Measurements from ENCODE around the gene ELMO1. TPM values are rescaled to one million over a fixed set of nuclear protein-coding genes. Genes with fewer than 3 reads are reported as not detected.
A peak's percentile ranks its signal among the peaks of the same experiment; 100 is the strongest.

ELMO1 gene
- total and polyA plus RNA-seq, 2 experiments from 2014 or later: 6.5 to 24.9 TPM

DNA sequence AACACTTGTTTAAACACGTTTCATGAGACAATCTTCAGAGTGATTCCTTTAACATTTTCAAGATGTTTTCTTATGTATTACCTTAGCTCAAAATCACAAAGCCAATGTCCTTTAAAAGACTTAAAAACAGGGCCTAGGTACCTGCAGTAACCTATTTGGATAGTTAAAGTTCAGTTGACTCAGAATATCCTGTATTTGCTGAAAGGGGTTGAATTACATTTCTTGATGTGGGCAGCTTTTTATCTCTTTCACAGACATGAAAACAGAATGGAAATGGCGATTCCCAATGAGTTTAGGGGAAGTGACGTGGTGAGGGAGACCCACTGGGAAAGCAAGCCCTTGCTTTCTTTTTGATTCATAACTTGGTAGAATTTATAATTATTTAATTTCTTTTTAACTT lies 400.0 kb downstream of the ELMO1 start:
- Mint-ChIP-seq H3K27ac (0 out of 2 replicates have a peak overlapping the region, but pooled peaks have one; percentile 13), H3K4me1 (peaks cover 37% of the 10 kb centered on the region), H3K4me3 (no peak overlapping the region), H3K36me3 (ENCODE audit: low read depth) (no peaks in the 10 kb centered on the region), H3K9me3 (no peaks in the 10 kb centered on the region), H3K27me3 (ENCODE audit: insufficient read depth, low read depth, poor library complexity) (no peaks in the 10 kb centered on the region)
- ATAC-seq: no peak
- Histone ChIP-seq H3K27me3 (ENCODE audit: insufficient read depth) (no peaks in the 10 kb centered on the region), H3K4me3 (no peak overlapping the region), H3K79me2 (replicated peaks; ENCODE audit: insufficient read depth) (no peaks in the 10 kb centered on the region), H3K27ac (ENCODE audit: low read depth) (no peak overlapping the region), H3K9me2 (ENCODE audit: insufficient read depth) (no peaks in the 10 kb centered on the region), H2AFZ (no peak overlapping the region), H3K4me2 (no peak overlapping the region), H3K4me1 (ENCODE audit: insufficient read depth) (peaks cover 5% of the 10 kb centered on the region; the same call in 1 of the 2 replicates), H3F3A (replicated peaks; ENCODE audit: low read depth) (no peaks in the 10 kb centered on the region), H3K36me3 (ENCODE audit: insufficient read depth) (no peaks in the 10 kb centered on the region), H4K20me1 (replicated peaks; ENCODE audit: insufficient read depth) (no peaks in the 10 kb centered on the region)
- DNase-seq (ENCODE audit: low spot score): no peak
- TF ChIP-seq EZH2 (IDR thresholded peaks at IDR 0.05; ENCODE audit: low read depth, unreplicated experiment) (no peak), NANOG (IDR thresholded peaks at IDR 0.05; ENCODE audit: borderline replicate concordance) (no peak), POLR2AphosphoS5 (IDR thresholded peaks at IDR 0.05; ENCODE audit: low read depth) (no peak), STAT1 (IDR thresholded peaks at IDR 0.05; ENCODE audit: unreplicated experiment) (no peak), ZNF331 (CRISPR knock-in tag; IDR thresholded peaks at IDR 0.05; ENCODE audit: low read depth) (no peak)
- TF ChIP-seq, protein P1, sequence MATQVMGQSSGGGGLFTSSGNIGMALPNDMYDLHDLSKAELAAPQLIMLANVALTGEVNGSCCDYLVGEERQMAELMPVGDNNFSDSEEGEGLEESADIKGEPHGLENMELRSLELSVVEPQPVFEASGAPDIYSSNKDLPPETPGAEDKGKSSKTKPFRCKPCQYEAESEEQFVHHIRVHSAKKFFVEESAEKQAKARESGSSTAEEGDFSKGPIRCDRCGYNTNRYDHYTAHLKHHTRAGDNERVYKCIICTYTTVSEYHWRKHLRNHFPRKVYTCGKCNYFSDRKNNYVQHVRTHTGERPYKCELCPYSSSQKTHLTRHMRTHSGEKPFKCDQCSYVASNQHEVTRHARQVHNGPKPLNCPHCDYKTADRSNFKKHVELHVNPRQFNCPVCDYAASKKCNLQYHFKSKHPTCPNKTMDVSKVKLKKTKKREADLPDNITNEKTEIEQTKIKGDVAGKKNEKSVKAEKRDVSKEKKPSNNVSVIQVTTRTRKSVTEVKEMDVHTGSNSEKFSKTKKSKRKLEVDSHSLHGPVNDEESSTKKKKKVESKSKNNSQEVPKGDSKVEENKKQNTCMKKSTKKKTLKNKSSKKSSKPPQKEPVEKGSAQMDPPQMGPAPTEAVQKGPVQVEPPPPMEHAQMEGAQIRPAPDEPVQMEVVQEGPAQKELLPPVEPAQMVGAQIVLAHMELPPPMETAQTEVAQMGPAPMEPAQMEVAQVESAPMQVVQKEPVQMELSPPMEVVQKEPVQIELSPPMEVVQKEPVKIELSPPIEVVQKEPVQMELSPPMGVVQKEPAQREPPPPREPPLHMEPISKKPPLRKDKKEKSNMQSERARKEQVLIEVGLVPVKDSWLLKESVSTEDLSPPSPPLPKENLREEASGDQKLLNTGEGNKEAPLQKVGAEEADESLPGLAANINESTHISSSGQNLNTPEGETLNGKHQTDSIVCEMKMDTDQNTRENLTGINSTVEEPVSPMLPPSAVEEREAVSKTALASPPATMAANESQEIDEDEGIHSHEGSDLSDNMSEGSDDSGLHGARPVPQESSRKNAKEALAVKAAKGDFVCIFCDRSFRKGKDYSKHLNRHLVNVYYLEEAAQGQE (IDR thresholded peaks at IDR 0.05; ENCODE audit: unreplicated experiment): no peak
- TF ChIP-seq, protein P2, sequence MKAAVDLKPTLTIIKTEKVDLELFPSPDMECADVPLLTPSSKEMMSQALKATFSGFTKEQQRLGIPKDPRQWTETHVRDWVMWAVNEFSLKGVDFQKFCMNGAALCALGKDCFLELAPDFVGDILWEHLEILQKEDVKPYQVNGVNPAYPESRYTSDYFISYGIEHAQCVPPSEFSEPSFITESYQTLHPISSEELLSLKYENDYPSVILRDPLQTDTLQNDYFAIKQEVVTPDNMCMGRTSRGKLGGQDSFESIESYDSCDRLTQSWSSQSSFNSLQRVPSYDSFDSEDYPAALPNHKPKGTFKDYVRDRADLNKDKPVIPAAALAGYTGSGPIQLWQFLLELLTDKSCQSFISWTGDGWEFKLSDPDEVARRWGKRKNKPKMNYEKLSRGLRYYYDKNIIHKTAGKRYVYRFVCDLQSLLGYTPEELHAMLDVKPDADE (IDR thresholded peaks at IDR 0.05): no peak
- TF ChIP-seq, protein P3, sequence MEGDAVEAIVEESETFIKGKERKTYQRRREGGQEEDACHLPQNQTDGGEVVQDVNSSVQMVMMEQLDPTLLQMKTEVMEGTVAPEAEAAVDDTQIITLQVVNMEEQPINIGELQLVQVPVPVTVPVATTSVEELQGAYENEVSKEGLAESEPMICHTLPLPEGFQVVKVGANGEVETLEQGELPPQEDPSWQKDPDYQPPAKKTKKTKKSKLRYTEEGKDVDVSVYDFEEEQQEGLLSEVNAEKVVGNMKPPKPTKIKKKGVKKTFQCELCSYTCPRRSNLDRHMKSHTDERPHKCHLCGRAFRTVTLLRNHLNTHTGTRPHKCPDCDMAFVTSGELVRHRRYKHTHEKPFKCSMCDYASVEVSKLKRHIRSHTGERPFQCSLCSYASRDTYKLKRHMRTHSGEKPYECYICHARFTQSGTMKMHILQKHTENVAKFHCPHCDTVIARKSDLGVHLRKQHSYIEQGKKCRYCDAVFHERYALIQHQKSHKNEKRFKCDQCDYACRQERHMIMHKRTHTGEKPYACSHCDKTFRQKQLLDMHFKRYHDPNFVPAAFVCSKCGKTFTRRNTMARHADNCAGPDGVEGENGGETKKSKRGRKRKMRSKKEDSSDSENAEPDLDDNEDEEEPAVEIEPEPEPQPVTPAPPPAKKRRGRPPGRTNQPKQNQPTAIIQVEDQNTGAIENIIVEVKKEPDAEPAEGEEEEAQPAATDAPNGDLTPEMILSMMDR (conservative IDR thresholded peaks at IDR 0.05; ENCODE audit: low read depth in 2 of 2): no peak
- TF ChIP-seq, protein P4, sequence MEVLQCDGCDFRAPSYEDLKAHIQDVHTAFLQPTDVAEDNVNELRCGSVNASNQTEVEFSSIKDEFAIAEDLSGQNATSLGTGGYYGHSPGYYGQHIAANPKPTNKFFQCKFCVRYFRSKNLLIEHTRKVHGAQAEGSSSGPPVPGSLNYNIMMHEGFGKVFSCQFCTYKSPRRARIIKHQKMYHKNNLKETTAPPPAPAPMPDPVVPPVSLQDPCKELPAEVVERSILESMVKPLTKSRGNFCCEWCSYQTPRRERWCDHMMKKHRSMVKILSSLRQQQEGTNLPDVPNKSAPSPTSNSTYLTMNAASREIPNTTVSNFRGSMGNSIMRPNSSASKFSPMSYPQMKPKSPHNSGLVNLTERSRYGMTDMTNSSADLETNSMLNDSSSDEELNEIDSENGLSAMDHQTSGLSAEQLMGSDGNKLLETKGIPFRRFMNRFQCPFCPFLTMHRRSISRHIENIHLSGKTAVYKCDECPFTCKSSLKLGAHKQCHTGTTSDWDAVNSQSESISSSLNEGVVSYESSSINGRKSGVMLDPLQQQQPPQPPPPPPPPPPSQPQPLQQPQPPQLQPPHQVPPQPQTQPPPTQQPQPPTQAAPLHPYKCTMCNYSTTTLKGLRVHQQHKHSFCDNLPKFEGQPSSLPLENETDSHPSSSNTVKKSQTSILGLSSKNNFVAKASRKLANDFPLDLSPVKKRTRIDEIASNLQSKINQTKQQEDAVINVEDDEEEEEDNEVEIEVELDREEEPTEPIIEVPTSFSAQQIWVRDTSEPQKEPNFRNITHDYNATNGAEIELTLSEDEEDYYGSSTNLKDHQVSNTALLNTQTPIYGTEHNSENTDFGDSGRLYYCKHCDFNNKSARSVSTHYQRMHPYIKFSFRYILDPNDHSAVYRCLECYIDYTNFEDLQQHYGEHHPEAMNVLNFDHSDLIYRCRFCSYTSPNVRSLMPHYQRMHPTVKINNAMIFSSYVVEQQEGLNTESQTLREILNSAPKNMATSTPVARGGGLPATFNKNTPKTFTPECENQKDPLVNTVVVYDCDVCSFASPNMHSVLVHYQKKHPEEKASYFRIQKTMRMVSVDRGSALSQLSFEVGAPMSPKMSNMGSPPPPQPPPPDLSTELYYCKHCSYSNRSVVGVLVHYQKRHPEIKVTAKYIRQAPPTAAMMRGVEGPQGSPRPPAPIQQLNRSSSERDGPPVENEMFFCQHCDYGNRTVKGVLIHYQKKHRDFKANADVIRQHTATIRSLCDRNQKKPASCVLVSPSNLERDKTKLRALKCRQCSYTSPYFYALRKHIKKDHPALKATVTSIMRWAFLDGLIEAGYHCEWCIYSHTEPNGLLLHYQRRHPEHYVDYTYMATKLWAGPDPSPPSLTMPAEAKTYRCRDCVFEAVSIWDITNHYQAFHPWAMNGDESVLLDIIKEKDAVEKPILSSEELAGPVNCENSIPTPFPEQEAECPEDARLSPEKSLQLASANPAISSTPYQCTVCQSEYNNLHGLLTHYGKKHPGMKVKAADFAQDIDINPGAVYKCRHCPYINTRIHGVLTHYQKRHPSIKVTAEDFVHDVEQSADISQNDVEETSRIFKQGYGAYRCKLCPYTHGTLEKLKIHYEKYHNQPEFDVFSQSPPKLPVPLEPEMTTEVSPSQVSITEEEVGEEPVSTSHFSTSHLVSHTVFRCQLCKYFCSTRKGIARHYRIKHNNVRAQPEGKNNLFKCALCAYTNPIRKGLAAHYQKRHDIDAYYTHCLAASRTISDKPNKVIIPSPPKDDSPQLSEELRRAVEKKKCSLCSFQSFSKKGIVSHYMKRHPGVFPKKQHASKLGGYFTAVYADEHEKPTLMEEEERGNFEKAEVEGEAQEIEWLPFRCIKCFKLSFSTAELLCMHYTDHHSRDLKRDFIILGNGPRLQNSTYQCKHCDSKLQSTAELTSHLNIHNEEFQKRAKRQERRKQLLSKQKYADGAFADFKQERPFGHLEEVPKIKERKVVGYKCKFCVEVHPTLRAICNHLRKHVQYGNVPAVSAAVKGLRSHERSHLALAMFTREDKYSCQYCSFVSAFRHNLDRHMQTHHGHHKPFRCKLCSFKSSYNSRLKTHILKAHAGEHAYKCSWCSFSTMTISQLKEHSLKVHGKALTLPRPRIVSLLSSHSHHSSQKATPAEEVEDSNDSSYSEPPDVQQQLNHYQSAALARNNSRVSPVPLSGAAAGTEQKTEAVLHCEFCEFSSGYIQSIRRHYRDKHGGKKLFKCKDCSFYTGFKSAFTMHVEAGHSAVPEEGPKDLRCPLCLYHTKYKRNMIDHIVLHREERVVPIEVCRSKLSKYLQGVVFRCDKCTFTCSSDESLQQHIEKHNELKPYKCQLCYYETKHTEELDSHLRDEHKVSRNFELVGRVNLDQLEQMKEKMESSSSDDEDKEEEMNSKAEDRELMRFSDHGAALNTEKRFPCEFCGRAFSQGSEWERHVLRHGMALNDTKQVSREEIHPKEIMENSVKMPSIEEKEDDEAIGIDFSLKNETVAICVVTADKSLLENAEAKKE (CRISPR knock-in tag; IDR thresholded peaks at IDR 0.05): no peak

Data from GM23338 (cell line).